ENCODE data around the gene FOXO1. TPM values are rescaled to one million over a fixed set of nuclear protein-coding genes. Genes with fewer than 3 reads are reported as not detected.

Gene FOXO1
- total and polyA plus RNA-seq, 9 of the 15 experiments (the other 6 are each of a cell fraction or from before 2014, with no cell fraction given) = 0.04 to 0.73 (median 0.20) TPM

- TF ChIP-seq RFX7 (CRISPR knock-in tag; IDR thresholded peaks at IDR 0.05) (no peak), NCOA2 (IDR thresholded peaks at IDR 0.05; ENCODE audit: partially characterized antibody in 2 of 2) (peak in 1 of 2 experiments; percentile 32), MAFF (IDR thresholded peaks at IDR 0.05; ENCODE audit: low read length) (peak; percentile 63; the same call in 1 of the 2 replicates), LCOR (CRISPR knock-in tag; IDR thresholded peaks at IDR 0.05) (no peak), POLR2H (tag; IDR thresholded peaks at IDR 0.05; ENCODE audit: low read depth) (no peak), PHTF2 (CRISPR knock-in tag; IDR thresholded peaks at IDR 0.05) (no peak), ZNF384 (IDR thresholded peaks at IDR 0.05; ENCODE audit: low read depth, low read length) (no peak), SP1 (CRISPR knock-in tag; IDR thresholded peaks at IDR 0.05) (peak; percentile 15; the same call in 1 of the 2 replicates), CEBPZ (IDR thresholded peaks at IDR 0.05; ENCODE audit: borderline replicate concordance, low read depth, low read length) (no peak), ZNF407 (IDR thresholded peaks at IDR 0.05; ENCODE audit: low read depth) (no peak), ARID3A (IDR thresholded peaks at IDR 0.05; ENCODE audit: borderline replicate concordance, low read depth, low read length) (peak; percentile 69; the same call in 1 of the 2 replicates), THRB (CRISPR knock-in tag; conservative IDR thresholded peaks at IDR 0.05) (no peak)
These were observed 5.7 kb upstream of the FOXO1 start (continued) for GRCh38 chr13:40671956-40672764.
